ENCODE measurements around the gene CCDC18.
A peak's percentile ranks its signal among the peaks of the same experiment; 100 is the strongest.

Gene CCDC18, protein sequence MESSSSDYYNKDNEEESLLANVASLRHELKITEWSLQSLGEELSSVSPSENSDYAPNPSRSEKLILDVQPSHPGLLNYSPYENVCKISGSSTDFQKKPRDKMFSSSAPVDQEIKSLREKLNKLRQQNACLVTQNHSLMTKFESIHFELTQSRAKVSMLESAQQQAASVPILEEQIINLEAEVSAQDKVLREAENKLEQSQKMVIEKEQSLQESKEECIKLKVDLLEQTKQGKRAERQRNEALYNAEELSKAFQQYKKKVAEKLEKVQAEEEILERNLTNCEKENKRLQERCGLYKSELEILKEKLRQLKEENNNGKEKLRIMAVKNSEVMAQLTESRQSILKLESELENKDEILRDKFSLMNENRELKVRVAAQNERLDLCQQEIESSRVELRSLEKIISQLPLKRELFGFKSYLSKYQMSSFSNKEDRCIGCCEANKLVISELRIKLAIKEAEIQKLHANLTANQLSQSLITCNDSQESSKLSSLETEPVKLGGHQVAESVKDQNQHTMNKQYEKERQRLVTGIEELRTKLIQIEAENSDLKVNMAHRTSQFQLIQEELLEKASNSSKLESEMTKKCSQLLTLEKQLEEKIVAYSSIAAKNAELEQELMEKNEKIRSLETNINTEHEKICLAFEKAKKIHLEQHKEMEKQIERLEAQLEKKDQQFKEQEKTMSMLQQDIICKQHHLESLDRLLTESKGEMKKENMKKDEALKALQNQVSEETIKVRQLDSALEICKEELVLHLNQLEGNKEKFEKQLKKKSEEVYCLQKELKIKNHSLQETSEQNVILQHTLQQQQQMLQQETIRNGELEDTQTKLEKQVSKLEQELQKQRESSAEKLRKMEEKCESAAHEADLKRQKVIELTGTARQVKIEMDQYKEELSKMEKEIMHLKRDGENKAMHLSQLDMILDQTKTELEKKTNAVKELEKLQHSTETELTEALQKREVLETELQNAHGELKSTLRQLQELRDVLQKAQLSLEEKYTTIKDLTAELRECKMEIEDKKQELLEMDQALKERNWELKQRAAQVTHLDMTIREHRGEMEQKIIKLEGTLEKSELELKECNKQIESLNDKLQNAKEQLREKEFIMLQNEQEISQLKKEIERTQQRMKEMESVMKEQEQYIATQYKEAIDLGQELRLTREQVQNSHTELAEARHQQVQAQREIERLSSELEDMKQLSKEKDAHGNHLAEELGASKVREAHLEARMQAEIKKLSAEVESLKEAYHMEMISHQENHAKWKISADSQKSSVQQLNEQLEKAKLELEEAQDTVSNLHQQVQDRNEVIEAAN (N-terminal part only)

GRCh38 chr1:93180723-93181613, at the start of gene CCDC18:
Gene CCDC18 (plus strand): TSS chr1:93180724. CDS start chr1:93183362, 2,638 bp downstream.
- peak within 1 kb of the TSS; percentile 98 for H3K9ac ChIP-seq (ENCODE audit: insufficient read length, low read depth)
- H3K4me3 ChIP-seq (ENCODE audit: insufficient read length, low read depth): peak within 1 kb of the TSS; percentile 98
- no peaks in the 10 kb centered on the region for H3K4me1 ChIP-seq (ENCODE audit: insufficient read depth, insufficient read length)
- H3K36me3 ChIP-seq (ENCODE audit: insufficient read depth, insufficient read length, low read length): peaks cover 17% of the 10 kb centered on the region
- DNase-seq (ENCODE audit: low read depth, low spot score): peak; percentile 22
- no peak for TF ChIP-seq SUZ12 (IDR thresholded peaks at IDR 0.05; ENCODE audit: extremely low read depth, insufficient read depth, insufficient read length)
- no peak for TF ChIP-seq YY1 (IDR thresholded peaks at IDR 0.05; ENCODE audit: insufficient read depth, insufficient read length)
- no peak for TF ChIP-seq ZNF274 (IDR thresholded peaks at IDR 0.05; ENCODE audit: low read depth, low read length)
- no peaks in the 10 kb centered on the region for H3K9me3 ChIP-seq (ENCODE audit: insufficient read depth, low read length)
- no peaks in the 10 kb centered on the region for H3K27me3 ChIP-seq (ENCODE audit: insufficient read depth, insufficient read length)

DNA sequence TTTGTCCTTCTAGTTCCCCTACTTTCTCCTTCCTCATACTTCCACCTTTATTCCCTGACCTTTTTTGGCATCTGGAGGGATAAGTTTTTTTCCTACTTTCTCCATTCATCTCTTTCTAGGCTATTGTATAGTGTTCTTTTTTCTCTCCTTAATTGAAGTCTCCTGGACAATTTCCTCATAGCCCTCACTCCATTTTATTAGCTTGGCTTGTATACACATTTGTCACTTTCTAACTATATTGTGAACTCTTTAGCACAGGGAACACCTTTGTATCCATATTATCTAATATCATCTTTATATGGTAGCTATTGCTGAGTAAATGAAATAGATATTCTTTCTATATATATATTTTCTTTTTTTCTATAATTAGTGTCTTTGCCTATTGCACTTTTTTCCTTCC, 47.9 kb upstream of the CCDC18 start:
- Histone ChIP-seq H3K4me1 (ENCODE audit: insufficient read depth, insufficient read length) (no peaks in the 10 kb centered on the region), H3K9me3 (ENCODE audit: insufficient read depth, low read length) (no peaks in the 10 kb centered on the region), H3K36me3 (ENCODE audit: insufficient read depth, insufficient read length, low read length) (peaks cover 86% of the 10 kb centered on the region), H3K9ac (ENCODE audit: insufficient read length, low read depth) (no peak overlapping the region), H3K27me3 (ENCODE audit: insufficient read depth, insufficient read length) (no peaks in the 10 kb centered on the region), H3K4me3 (ENCODE audit: insufficient read length, low read depth) (no peak overlapping the region)
- DNase-seq (ENCODE audit: low read depth, low spot score): no peak
- TF ChIP-seq YY1 (IDR thresholded peaks at IDR 0.05; ENCODE audit: insufficient read depth, insufficient read length): no peak
- TF ChIP-seq ZNF274 (IDR thresholded peaks at IDR 0.05; ENCODE audit: low read depth, low read length): no peak
- TF ChIP-seq SUZ12 (IDR thresholded peaks at IDR 0.05; ENCODE audit: extremely low read depth, insufficient read depth, insufficient read length): no peak

GRCh38 chr1:93136445-93136844, 44.1 kb upstream of the CCDC18 start:
- no peaks in the 10 kb centered on the region for H3K27me3 ChIP-seq (ENCODE audit: insufficient read depth, insufficient read length)
- H3K9ac ChIP-seq (ENCODE audit: insufficient read length, low read depth): no peak overlapping the region
- peaks cover 84% of the 10 kb centered on the region for H3K36me3 ChIP-seq (ENCODE audit: insufficient read depth, insufficient read length, low read length)
- DNase-seq (ENCODE audit: low read depth, low spot score): no peak
- no peak for TF ChIP-seq YY1 (IDR thresholded peaks at IDR 0.05; ENCODE audit: insufficient read depth, insufficient read length)
- TF ChIP-seq ZNF274 (IDR thresholded peaks at IDR 0.05; ENCODE audit: low read depth, low read length): no peak
- no peak for TF ChIP-seq SUZ12 (IDR thresholded peaks at IDR 0.05; ENCODE audit: extremely low read depth, insufficient read depth, insufficient read length)
- H3K9me3 ChIP-seq (ENCODE audit: insufficient read depth, low read length): no peaks in the 10 kb centered on the region
- no peaks in the 10 kb centered on the region for H3K4me1 ChIP-seq (ENCODE audit: insufficient read depth, insufficient read length)
- H3K4me3 ChIP-seq (ENCODE audit: insufficient read length, low read depth): no peak overlapping the region

DNA sequence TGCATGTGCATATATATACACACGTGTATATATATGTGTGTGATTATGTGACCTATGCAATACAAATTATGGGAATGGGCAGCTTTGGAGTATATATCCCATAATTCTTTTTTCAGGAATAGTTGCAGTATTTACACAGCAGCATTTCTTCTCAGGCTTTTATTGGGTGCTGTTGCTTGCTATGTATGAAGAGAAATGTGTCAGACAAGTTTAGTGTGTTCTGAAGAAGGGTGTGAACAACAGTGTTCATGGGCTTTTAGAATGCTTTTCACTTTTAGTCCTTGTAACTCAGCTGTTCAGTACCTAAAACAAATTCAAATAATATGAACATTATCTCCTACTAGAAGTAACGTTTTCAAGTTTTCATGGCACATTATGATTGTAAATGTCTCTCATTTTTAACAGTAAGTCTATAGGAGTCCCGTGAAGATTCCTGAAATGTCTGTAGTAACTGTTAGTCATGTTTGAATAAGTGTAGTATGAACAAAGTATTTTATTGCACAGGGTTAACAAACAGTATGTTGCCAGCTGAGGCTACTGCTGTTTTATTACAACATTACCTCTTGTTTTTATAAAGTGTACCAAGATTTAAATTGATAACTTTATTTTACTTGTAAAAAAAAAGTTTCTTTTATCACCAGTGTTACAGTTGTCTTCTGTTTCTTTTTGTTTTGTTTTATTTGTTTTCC, 42.8 kb upstream of the CCDC18 start:
- H3K27me3 ChIP-seq (ENCODE audit: insufficient read depth, insufficient read length): no peaks in the 10 kb centered on the region
- no peak overlapping the region for H3K9ac ChIP-seq (ENCODE audit: insufficient read length, low read depth)
- no peaks in the 10 kb centered on the region for H3K4me1 ChIP-seq (ENCODE audit: insufficient read depth, insufficient read length)
- DNase-seq (ENCODE audit: low read depth, low spot score): no peak
- TF ChIP-seq ZNF274 (IDR thresholded peaks at IDR 0.05; ENCODE audit: low read depth, low read length) (no peak), YY1 (IDR thresholded peaks at IDR 0.05; ENCODE audit: insufficient read depth, insufficient read length) (no peak), SUZ12 (IDR thresholded peaks at IDR 0.05; ENCODE audit: extremely low read depth, insufficient read depth, insufficient read length) (no peak)
- H3K36me3 ChIP-seq (ENCODE audit: insufficient read depth, insufficient read length, low read length): peaks cover 83% of the 10 kb centered on the region
- no peaks in the 10 kb centered on the region for H3K9me3 ChIP-seq (ENCODE audit: insufficient read depth, low read length)
- no peak overlapping the region for H3K4me3 ChIP-seq (ENCODE audit: insufficient read length, low read depth)

GRCh38 chr1:93140106-93140505, 40.4 kb upstream of the CCDC18 start:
- no peak overlapping the region for H3K9ac ChIP-seq (ENCODE audit: insufficient read length, low read depth)
- TF ChIP-seq SUZ12 (IDR thresholded peaks at IDR 0.05; ENCODE audit: extremely low read depth, insufficient read depth, insufficient read length) (no peak), YY1 (IDR thresholded peaks at IDR 0.05; ENCODE audit: insufficient read depth, insufficient read length) (no peak), ZNF274 (IDR thresholded peaks at IDR 0.05; ENCODE audit: low read depth, low read length) (no peak)
- H3K9me3 ChIP-seq (ENCODE audit: insufficient read depth, low read length): no peaks in the 10 kb centered on the region
- peaks cover 65% of the 10 kb centered on the region for H3K36me3 ChIP-seq (ENCODE audit: insufficient read depth, insufficient read length, low read length)
- H3K4me1 ChIP-seq (ENCODE audit: insufficient read depth, insufficient read length): no peaks in the 10 kb centered on the region
- no peak overlapping the region for H3K4me3 ChIP-seq (ENCODE audit: insufficient read length, low read depth)
- H3K27me3 ChIP-seq (ENCODE audit: insufficient read depth, insufficient read length): no peaks in the 10 kb centered on the region
- no peak for DNase-seq (ENCODE audit: low read depth, low spot score)

Measured in NT2/D1 (cell line).